ENCODE results near the gene CYGB. TPM values are rescaled to one million over a fixed set of nuclear protein-coding genes. Genes with fewer than 3 reads are reported as not detected.

The CYGB gene
- total RNA-seq, 1 donor from 2014 or later, result 30.2 TPM

- Histone ChIP-seq H3K9me3 (no peaks in the 10 kb centered on the region), H3K27me3 (ENCODE audit: low read depth) (no peaks in the 10 kb centered on the region), H3K36me3 (no peaks in the 10 kb centered on the region), H3K4me1 (peaks cover 20% of the 10 kb centered on the region), H3K27ac (peak overlapping the region; percentile 90), H3K4me3 (peak overlapping the region; percentile 80)
- DNase-seq, result no peak
- no peak for TF ChIP-seq CTCF (IDR thresholded peaks at IDR 0.05)
- intact Hi-C loops (cut with DNase I), result no loop called here
- no peak for ATAC-seq
These were observed 47.0 kb upstream of the CYGB start for GRCh38 chr17:76584427-76585032.

GRCh38 chr17:76582660-76583059, 45.2 kb upstream of the CYGB start:
- H3K27ac ChIP-seq, result no peak overlapping the region
- TF ChIP-seq CTCF (IDR thresholded peaks at IDR 0.05), result no peak
- H3K4me3 ChIP-seq, result no peak overlapping the region
- intact Hi-C loops (cut with DNase I), result no loop called here
- H3K27me3 ChIP-seq (ENCODE audit: low read depth), result no peaks in the 10 kb centered on the region
- H3K4me1 ChIP-seq, result peaks cover 20% of the 10 kb centered on the region
- DNase-seq, result no peak
- H3K9me3 ChIP-seq, result no peaks in the 10 kb centered on the region
- no peak for ATAC-seq
- H3K36me3 ChIP-seq, result no peaks in the 10 kb centered on the region

GRCh38 chr17:76581515-76581914, 44.0 kb upstream of the CYGB start:
- Histone ChIP-seq H3K4me1 (peaks cover 15% of the 10 kb centered on the region), H3K36me3 (no peaks in the 10 kb centered on the region), H3K27me3 (ENCODE audit: low read depth) (no peaks in the 10 kb centered on the region), H3K27ac (no peak overlapping the region), H3K9me3 (no peaks in the 10 kb centered on the region), H3K4me3 (no peak overlapping the region)
- intact Hi-C loops (cut with DNase I), result no loop called here
- TF ChIP-seq CTCF (IDR thresholded peaks at IDR 0.05), result no peak
- ATAC-seq (no peak), DNase-seq (no peak)

- no peak for DNase-seq
- Histone ChIP-seq H3K27me3 (ENCODE audit: low read depth) (no peaks in the 10 kb centered on the region), H3K9me3 (no peaks in the 10 kb centered on the region), H3K36me3 (no peaks in the 10 kb centered on the region), H3K4me3 (no peak overlapping the region), H3K4me1 (peaks cover under 1% of the 10 kb centered on the region), H3K27ac (no peak overlapping the region)
- peak in 1 of 2 donors; percentile 43 for ATAC-seq
- no peak for TF ChIP-seq CTCF (IDR thresholded peaks at IDR 0.05)
- intact Hi-C loops (cut with DNase I), result no loop called here
These were observed 41.8 kb upstream of the CYGB start for GRCh38 chr17:76579281-76579680.

GRCh38 chr17:76578376-76578775, 40.9 kb upstream of the CYGB start:
- peak; percentile 34 to 79 for ATAC-seq
- intact Hi-C loops (cut with DNase I), result no loop called here
- no peak for DNase-seq
- TF ChIP-seq CTCF (IDR thresholded peaks at IDR 0.05), result no peak
- H3K4me3 ChIP-seq, result no peak overlapping the region
- H3K27me3 ChIP-seq (ENCODE audit: low read depth), result no peaks in the 10 kb centered on the region
- no peak overlapping the region for H3K27ac ChIP-seq
- H3K4me1 ChIP-seq, result no peaks in the 10 kb centered on the region
- no peaks in the 10 kb centered on the region for H3K36me3 ChIP-seq
- no peaks in the 10 kb centered on the region for H3K9me3 ChIP-seq
